Measurements from ENCODE around the gene ACR. TPM values are rescaled to one million over a fixed set of nuclear protein-coding genes. Genes with fewer than 3 reads are reported as not detected.

The ACR gene
- total and polyA plus RNA-seq, 4 experiments from 2014 or later, result not detected

- Histone ChIP-seq H3K9me3 (ENCODE audit: control insufficient read depth in 1 of 2, low read length in 2 of 2) (no peaks in the 10 kb centered on the region), H3K36me3 (ENCODE audit: insufficient read depth, low read length) (no peaks in the 10 kb centered on the region), H3K27ac (ENCODE audit: low read depth, low read length) (no peak overlapping the region), H3K4me1 (ENCODE audit: insufficient read depth, low read length) (peaks cover 11% of the 10 kb centered on the region), H3K27me3 (ENCODE audit: insufficient read depth, low read length) (no peaks in the 10 kb centered on the region), H3K4me3 (ENCODE audit: low read length in 2 of 2) (no peak overlapping the region)
- CTCF ChIA-PET (ENCODE audit: partially characterized antibody), result no interaction called here
- no peak overlapping the region for H3K27ac Mint-ChIP-seq
- intact Hi-C loops (cut with micrococcal nuclease), result no loop called here
- H3K9me3 Mint-ChIP-seq, result no peaks in the 10 kb centered on the region
- POLR2A ChIA-PET (ENCODE audit: partially characterized antibody), result no interaction called here
- peaks cover 9 to 23% (median 11%) of the 10 kb centered on the region in 4 donors for H3K4me1 Mint-ChIP-seq
- H3K27me3 Mint-ChIP-seq, result peaks cover under 1 to 2% of the 10 kb centered on the region in 2 donors
- DNase-seq, result no peak
- no peak overlapping the region for H3K4me3 Mint-ChIP-seq
- H3K36me3 Mint-ChIP-seq, result no peaks in the 10 kb centered on the region
Measured at GRCh38 chr22:50703726-50704509, 34.1 kb upstream of the ACR start.

GRCh38 chr22:50704510-50705218, 33.3 kb upstream of the ACR start:
- no peaks in the 10 kb centered on the region for H3K36me3 Mint-ChIP-seq
- H3K4me3 Mint-ChIP-seq, result no peak overlapping the region
- H3K4me1 Mint-ChIP-seq, result peaks cover 9 to 23% (median 11%) of the 10 kb centered on the region in 4 donors
- H3K27ac Mint-ChIP-seq, result no peak overlapping the region
- no peak for DNase-seq
- no peak overlapping the region for H3K4me3 ChIP-seq (ENCODE audit: low read length in 2 of 2)
- H3K27ac ChIP-seq (ENCODE audit: low read depth, low read length), result no peak overlapping the region
- peaks cover 11% of the 10 kb centered on the region for H3K4me1 ChIP-seq (ENCODE audit: insufficient read depth, low read length)
- H3K27me3 ChIP-seq (ENCODE audit: insufficient read depth, low read length), result no peaks in the 10 kb centered on the region
- H3K27me3 Mint-ChIP-seq, result peaks cover 2 to 3% of the 10 kb centered on the region in 2 donors
- intact Hi-C loops (cut with micrococcal nuclease), result no loop called here
- POLR2A ChIA-PET (ENCODE audit: partially characterized antibody), result no interaction called here
- H3K36me3 ChIP-seq (ENCODE audit: insufficient read depth, low read length), result no peaks in the 10 kb centered on the region
- H3K9me3 Mint-ChIP-seq, result no peaks in the 10 kb centered on the region
- H3K9me3 ChIP-seq (ENCODE audit: control insufficient read depth in 1 of 2, low read length in 2 of 2), result no peaks in the 10 kb centered on the region
- CTCF ChIA-PET (ENCODE audit: partially characterized antibody), result no interaction called here

DNA sequence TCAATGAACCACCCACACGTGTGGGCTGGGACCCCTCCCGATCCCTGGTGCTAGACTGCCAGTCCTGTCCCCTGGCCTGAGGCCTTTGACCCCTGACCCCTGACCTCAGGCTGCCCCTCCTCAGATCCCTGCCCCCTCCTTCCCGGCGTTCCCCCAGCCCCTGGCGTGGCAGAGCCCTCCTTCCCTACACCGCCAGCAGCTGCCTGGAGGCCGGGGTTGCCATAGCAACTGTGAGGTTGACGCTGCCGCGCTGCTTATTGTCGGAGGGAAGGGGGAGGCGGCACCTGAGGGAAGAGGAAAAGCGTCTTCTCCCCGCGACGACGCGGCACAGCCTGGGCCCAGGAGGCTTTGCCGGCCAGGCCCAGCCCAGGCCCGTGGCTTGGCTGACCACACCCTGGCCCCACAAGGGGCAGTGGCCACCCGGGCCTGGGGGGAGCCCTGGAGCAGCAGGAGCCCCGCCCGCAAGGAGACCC, 32.7 kb upstream of the ACR start:
- H3K27me3 Mint-ChIP-seq, result peaks cover 2 to 3% of the 10 kb centered on the region in 2 donors
- H3K27ac Mint-ChIP-seq, result no peak overlapping the region
- no peaks in the 10 kb centered on the region for H3K36me3 Mint-ChIP-seq
- Histone ChIP-seq H3K4me3 (ENCODE audit: low read length in 2 of 2) (no peak overlapping the region), H3K36me3 (ENCODE audit: insufficient read depth, low read length) (no peaks in the 10 kb centered on the region), H3K27me3 (ENCODE audit: insufficient read depth, low read length) (no peaks in the 10 kb centered on the region), H3K4me1 (ENCODE audit: insufficient read depth, low read length) (peaks cover 11% of the 10 kb centered on the region), H3K9me3 (ENCODE audit: control insufficient read depth in 1 of 2, low read length in 2 of 2) (no peaks in the 10 kb centered on the region), H3K27ac (ENCODE audit: low read depth, low read length) (no peak overlapping the region)
- ChIA-PET CTCF (ENCODE audit: partially characterized antibody) (no interaction called here), POLR2A (ENCODE audit: partially characterized antibody) (no interaction called here)
- no peak for DNase-seq
- no peak overlapping the region for H3K4me3 Mint-ChIP-seq
- intact Hi-C loops (cut with micrococcal nuclease), result no loop called here
- H3K4me1 Mint-ChIP-seq, result peaks cover 9 to 23% (median 11%) of the 10 kb centered on the region in 4 donors
- H3K9me3 Mint-ChIP-seq, result no peaks in the 10 kb centered on the region

DNA sequence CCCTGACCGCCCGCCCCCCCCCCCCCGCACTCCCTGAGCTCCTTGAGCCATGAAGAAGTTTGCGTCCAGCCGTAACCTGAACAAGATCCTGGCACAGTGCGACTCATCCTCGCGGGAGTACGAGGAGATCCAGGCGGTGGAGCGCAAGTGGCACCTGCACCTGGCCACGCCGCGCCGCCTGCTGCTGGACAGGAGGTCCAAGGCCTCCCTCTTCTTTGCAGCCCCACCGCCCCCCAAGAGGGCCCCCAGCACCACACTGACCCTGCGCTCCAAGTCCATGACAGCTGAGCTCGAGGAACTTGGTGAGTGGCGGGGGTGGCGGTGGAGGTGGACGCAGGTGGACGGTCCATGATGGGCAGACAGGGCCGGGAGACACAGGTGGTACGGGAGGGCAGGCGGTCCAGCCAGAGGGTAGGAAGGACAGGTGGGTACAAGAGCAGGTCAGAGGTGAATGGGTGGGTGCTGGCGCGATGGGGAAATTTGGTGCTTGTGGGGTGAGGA, 32.1 kb upstream of the ACR start:
- Mint-ChIP-seq H3K36me3 (no peaks in the 10 kb centered on the region), H3K27ac (no peak overlapping the region), H3K4me3 (no peak overlapping the region), H3K4me1 (peaks cover 9 to 23% (median 11%) of the 10 kb centered on the region in 4 donors), H3K27me3 (peaks cover 3 to 4% of the 10 kb centered on the region in 2 donors), H3K9me3 (no peaks in the 10 kb centered on the region)
- Histone ChIP-seq H3K27me3 (ENCODE audit: insufficient read depth, low read length) (no peaks in the 10 kb centered on the region), H3K27ac (ENCODE audit: low read depth, low read length) (no peak overlapping the region), H3K36me3 (ENCODE audit: insufficient read depth, low read length) (no peaks in the 10 kb centered on the region), H3K9me3 (ENCODE audit: control insufficient read depth in 1 of 2, low read length in 2 of 2) (no peaks in the 10 kb centered on the region), H3K4me1 (ENCODE audit: insufficient read depth, low read length) (peaks cover 11% of the 10 kb centered on the region), H3K4me3 (ENCODE audit: low read length in 2 of 2) (no peak overlapping the region)
- ChIA-PET CTCF (ENCODE audit: partially characterized antibody) (no interaction called here), POLR2A (ENCODE audit: partially characterized antibody) (no interaction called here)
- DNase-seq, result no peak
- intact Hi-C loops (cut with micrococcal nuclease), result no loop called here

DNA sequence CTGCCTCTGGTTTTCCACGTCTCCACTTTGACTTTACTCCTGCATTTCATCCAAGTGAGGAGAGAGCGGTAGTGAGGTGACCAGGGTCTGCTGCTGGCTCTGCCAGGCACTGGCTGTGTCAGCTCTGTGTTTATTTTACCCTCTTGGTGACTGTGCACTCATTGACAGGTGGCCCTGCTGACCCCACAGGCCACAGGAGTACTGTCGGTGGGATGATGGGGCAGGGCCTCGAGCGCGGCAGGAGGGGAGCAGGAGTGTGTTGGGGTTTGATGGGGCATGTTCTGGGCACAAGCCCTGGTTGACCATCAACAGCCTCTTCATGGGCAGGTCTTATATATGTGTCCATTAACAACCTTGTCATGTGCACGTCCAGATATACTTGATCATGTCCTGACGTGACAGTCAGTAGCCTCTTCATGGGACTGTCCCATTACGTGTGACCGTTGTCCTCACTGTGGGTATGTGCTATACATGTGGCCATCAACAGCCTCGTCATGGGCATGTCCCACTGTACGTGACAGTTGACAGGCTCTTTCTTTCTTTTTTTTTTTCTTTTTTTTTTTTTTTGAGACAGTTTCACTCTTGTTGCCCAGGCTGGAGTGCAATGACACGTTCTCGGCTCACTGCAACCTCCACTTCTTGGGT, 31.4 kb upstream of the ACR start:
- Histone ChIP-seq H3K27me3 (ENCODE audit: insufficient read depth, low read length) (no peaks in the 10 kb centered on the region), H3K4me3 (ENCODE audit: low read length in 2 of 2) (no peak overlapping the region), H3K27ac (ENCODE audit: low read depth, low read length) (no peak overlapping the region), H3K4me1 (ENCODE audit: insufficient read depth, low read length) (peaks cover 11% of the 10 kb centered on the region), H3K9me3 (ENCODE audit: control insufficient read depth in 1 of 2, low read length in 2 of 2) (no peaks in the 10 kb centered on the region), H3K36me3 (ENCODE audit: insufficient read depth, low read length) (no peaks in the 10 kb centered on the region)
- DNase-seq, result no peak
- no peak overlapping the region for H3K27ac Mint-ChIP-seq
- ChIA-PET CTCF (ENCODE audit: partially characterized antibody) (no interaction called here), POLR2A (ENCODE audit: partially characterized antibody) (no interaction called here)
- H3K4me1 Mint-ChIP-seq, result peaks cover 9 to 18% (median 11%) of the 10 kb centered on the region in 4 donors
- no peaks in the 10 kb centered on the region for H3K9me3 Mint-ChIP-seq
- no peaks in the 10 kb centered on the region for H3K36me3 Mint-ChIP-seq
- H3K4me3 Mint-ChIP-seq, result no peak overlapping the region
- H3K27me3 Mint-ChIP-seq, result peaks cover 3 to 4% of the 10 kb centered on the region in 2 donors
- intact Hi-C loops (cut with micrococcal nuclease), result no loop called here

DNA sequence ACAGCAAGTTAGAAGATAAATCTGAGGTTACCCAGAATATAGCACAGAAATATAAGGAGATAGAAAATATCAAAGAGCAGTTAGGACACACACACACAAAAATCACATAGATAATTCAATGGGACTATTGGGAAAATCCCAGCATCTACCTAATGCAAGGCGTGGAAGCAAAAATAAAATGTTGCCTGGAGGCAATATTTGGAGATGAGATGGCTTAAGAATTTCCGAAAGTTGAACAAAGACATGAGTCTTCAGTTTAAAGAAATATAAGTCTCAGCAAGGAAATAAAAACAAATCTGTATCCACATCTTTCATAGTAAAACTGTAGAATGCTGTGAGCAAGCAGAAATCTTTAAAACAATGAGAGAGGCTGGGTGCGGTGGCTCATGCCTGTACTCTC, 29.5 kb upstream of the ACR start:
- CTCF ChIA-PET (ENCODE audit: partially characterized antibody), result no interaction called here
- H3K4me3 Mint-ChIP-seq, result no peak overlapping the region

GRCh38 chr22:50708996-50709395, 29.0 kb upstream of the ACR start:
- H3K4me1 Mint-ChIP-seq, result no peaks in the 10 kb centered on the region
- ChIA-PET POLR2A (ENCODE audit: partially characterized antibody) (no interaction called here), CTCF (ENCODE audit: partially characterized antibody) (no interaction called here)
- no peaks in the 10 kb centered on the region for H3K4me1 ChIP-seq (ENCODE audit: insufficient read depth, low read length)
- H3K4me3 Mint-ChIP-seq, result no peak overlapping the region
- no peak for DNase-seq
- H3K27ac ChIP-seq (ENCODE audit: low read depth, low read length), result no peak overlapping the region
- no peaks in the 10 kb centered on the region for H3K9me3 ChIP-seq (ENCODE audit: control insufficient read depth in 1 of 2, low read length in 2 of 2)
- H3K4me3 ChIP-seq (ENCODE audit: low read length in 2 of 2), result no peak overlapping the region
- peak overlapping the region in 1 of 7 donors; percentile 19 for H3K27ac Mint-ChIP-seq
- H3K36me3 Mint-ChIP-seq, result no peaks in the 10 kb centered on the region
- intact Hi-C loops (cut with micrococcal nuclease), result no loop called here
- no peaks in the 10 kb centered on the region for H3K9me3 Mint-ChIP-seq
- no peaks in the 10 kb centered on the region for H3K27me3 ChIP-seq (ENCODE audit: insufficient read depth, low read length)
- peaks cover 3 to 4% of the 10 kb centered on the region in 2 donors for H3K27me3 Mint-ChIP-seq
- no peaks in the 10 kb centered on the region for H3K36me3 ChIP-seq (ENCODE audit: insufficient read depth, low read length)

More for the DNA sequence above, 29.5 kb upstream of the ACR start:
- Histone ChIP-seq H3K36me3 (ENCODE audit: insufficient read depth, low read length) (no peaks in the 10 kb centered on the region), H3K4me3 (ENCODE audit: low read length in 2 of 2) (no peak overlapping the region), H3K27ac (ENCODE audit: low read depth, low read length) (no peak overlapping the region), H3K4me1 (ENCODE audit: insufficient read depth, low read length) (no peaks in the 10 kb centered on the region), H3K27me3 (ENCODE audit: insufficient read depth, low read length) (no peaks in the 10 kb centered on the region), H3K9me3 (ENCODE audit: control insufficient read depth in 1 of 2, low read length in 2 of 2) (no peaks in the 10 kb centered on the region)
- DNase-seq, result no peak
- intact Hi-C loops (cut with micrococcal nuclease), result no loop called here
- no peaks in the 10 kb centered on the region for H3K4me1 Mint-ChIP-seq
- H3K27me3 Mint-ChIP-seq, result peaks cover 3 to 4% of the 10 kb centered on the region in 2 donors
- no peaks in the 10 kb centered on the region for H3K36me3 Mint-ChIP-seq
- H3K9me3 Mint-ChIP-seq, result no peaks in the 10 kb centered on the region
- POLR2A ChIA-PET (ENCODE audit: partially characterized antibody), result no interaction called here
- no peak overlapping the region for H3K27ac Mint-ChIP-seq
